D341Med (cell line): ENCODE results near the gene TTC28.
"Not testable (repeated sequence)": the region's sequence is repeated elsewhere in the genome, so short reads cannot be mapped to it uniquely, and the experiment has no call there.

Experiments used
- DNase-seq: peaks from one replicate; pipeline ENCODE4 v3.0.0; 2012; ENCODE audit warnings: low spot score

The TTC28 gene

DNA sequence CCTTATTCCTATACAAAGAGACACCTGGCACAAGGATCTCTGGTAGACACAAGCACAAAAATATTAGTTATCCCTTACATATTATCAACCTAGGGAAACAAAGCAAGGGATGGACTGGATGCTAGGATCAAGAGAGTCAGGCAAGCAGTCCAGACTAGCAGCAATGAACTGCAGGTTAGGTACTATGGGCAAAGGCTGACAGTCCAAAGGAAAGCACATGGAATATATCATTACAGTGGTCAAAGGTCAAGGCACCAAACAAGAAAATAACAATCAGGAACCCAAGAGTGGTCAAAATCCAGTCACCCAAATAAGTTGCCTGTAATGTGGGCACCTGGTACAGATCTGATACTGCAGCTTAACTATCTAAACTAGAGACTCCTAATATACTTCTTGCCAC is 77.7 kb downstream of the TTC28 start:
- no peak for DNase-seq

DNA sequence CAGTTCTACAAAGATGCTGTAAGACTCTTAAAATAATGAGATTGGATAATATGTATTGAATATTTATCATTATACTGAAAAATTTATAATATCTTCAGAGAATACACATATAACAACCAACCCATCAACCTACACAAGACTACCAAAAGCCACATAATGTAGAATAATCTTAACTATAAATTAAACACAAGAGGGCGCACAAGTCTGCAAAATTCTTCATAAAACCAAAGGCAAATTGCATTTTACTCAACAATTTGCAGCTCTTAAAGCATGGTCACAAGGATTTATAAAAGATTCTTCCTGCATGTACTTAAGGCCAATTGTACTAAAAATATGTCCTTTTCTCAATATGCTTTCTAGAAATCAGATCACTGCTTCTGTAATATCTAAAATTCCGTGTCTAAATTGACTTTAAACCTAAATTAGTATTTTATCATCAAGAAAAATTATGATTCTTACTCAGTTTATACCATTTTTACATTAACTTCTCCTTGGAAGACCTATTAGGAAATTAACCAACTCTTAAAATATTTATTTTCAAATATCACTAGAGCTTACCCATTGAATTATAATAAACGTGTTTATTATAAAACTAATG is 79.0 kb downstream of the TTC28 start:
- DNase-seq, result no peak

DNA sequence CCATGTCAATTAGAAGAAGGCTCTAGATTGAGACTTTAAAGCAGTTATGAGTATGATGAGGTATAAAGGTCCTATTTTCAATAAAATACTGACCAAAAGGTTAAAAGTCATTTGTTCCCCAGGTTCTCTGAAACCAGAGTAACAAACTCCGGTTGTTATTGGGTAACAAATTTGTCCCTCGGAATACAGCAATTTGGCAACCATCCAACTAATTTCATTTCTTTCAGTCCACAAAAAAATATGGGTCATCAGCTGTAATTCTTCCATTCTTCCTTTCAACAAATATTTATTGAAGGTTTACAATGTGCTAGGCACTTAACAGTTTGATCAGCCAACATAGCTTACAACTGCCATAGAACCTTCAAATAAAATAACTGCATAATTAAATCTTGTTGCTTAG is 79.9 kb downstream of the TTC28 start:
- DNase-seq, result no peak

DNA sequence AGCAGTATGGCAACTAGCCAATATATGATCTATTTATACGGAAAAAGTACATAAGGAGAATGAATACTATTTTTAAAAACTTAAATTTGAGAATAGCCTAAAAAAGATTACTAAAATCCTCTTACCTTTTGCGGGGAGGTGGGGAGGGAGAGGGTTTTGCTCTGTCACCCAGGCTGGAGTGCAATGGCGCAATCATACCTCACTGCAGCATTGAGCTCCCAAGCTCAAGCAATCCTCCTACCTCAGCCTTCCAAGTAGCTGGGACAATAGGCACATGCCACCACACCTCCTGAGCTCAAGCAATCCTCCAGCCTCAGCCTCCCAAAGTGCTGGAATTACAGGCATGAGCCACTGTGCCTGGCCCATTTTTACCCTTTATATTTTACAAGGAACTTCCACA is 82.0 kb downstream of the TTC28 start:
- no peak for DNase-seq

DNA sequence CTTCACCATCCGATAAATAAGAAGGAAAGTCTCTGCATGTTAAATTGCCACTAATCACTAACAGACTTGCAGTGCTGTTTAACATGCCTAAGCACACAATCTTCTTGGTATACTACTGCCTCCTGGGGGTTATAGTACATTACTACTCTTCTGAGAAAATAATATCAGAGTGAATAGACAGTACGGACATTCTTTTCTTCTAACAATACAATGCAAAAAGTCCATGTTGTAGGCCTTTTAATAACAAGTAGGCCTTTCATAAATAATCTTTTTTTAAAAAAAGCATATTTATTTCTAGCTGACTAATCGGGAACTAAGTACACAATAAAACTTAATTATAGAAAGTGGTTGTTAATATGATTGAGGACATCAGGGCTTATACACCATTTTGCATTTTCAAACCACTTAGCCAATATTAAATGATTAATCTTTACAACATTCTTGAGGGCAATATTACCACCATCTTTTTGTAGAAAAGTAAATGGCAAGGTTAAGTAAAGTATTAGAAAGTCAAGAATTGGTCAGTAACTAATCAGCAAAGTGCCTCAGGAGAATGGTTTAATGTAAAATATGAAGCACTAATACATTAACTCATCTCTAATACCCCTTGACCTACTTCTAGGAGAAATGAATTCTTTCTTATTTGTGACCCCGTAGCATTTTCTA is 84.7 kb downstream of the TTC28 start:
- DNase-seq, result peak; percentile 47

DNA sequence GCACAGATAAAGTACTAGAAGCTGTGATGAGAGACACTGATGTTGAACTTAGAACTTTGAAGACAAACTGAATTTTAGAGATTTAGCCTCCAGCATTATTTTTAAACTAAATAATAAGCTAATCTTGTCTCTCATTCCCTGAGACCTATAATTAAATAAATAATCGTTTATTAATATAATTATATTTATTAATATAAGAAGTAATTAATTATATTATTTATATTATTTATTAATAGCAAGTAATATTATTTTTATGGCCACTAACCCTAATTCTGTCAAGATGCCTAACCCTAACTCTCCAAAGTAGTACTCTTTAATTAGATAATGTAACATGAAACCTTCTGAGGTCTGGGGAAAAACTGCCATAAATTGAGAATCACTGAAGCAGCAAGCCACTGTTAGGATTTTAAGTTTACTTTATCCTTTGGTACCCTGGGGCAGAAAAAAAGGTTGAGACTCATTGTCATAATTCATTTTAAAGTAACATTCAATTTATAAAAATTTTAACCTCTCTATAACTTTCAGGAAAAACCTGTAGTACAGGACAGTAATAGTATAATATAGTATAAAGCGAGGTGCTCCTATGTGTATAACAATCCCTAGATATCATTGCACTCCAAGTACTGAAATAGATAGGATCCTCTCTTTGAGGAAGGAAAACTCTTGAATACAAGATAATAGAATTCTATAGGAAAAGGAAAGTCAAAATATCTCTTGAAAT is 85.4 kb downstream of the TTC28 start:
- no peak for DNase-seq

DNA sequence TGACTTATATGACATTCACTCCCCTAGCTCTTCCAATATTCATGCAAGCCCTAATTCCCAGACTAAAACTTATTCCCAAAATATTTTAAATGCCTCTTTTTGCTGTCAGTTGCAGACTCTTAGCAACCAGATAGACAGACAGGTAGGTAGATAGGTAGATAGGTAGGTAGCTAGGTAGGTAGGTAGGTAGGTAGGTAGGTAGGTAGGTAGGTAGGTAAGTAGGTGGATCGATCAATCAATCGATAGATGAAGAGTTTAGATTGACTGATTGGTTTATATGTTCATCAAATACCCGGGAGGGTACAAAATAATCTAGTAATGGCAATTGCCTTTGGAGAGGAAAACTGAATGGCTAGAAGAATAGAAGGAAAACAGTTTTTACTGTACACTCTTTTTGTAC is 86.3 kb downstream of the TTC28 start:
- DNase-seq, result no peak

DNA sequence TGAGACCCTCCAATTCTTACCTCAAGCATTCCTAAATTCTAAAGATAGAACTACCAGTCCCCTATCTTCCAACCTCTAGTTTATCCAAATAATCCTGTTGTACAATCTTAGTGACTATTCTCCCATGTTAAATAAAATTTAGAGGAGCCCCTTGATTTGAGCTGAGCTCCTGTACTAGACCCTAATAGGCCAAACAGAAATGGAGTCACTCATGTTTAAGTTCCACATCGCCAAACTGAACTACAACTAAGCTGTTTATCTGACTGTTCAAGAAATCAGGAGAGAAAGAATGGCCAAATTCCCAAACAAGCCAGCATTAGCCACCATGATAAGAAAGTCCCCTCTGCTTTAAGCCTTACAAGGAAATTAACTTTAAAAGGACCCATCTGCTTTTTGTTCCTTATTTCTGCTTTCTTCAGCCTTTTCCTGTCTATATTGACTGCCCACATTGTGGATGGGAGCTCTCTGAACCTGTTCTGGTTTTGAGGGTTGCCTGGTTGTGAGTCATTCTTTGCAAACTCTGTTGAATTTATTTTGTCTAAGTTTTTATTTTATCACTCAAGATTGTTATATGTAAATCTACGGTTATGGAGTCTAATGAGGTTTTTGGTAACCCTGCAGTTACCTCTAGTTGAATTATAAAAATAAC is 90.4 kb downstream of the TTC28 start:
- no peak for DNase-seq

DNA sequence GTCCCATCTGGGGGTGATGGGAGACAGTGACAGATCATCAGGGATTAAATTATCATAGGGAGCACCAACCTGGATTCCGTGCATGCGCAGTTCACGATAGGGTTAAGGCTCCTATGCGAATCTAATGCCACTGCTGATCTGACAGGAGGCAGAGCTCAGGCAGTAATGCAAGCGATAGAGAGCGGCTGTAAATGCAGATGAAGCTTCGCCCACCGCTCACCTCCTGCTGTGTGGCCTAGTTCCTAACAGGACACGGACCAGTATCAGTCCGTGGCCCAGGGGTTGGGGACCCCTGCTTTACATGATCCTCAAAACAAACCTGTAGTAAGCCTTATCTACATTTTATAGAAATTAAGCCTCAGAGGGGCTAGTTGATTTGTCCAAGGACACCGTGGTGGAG is 94.3 kb downstream of the TTC28 start:
- no peak for DNase-seq

DNA sequence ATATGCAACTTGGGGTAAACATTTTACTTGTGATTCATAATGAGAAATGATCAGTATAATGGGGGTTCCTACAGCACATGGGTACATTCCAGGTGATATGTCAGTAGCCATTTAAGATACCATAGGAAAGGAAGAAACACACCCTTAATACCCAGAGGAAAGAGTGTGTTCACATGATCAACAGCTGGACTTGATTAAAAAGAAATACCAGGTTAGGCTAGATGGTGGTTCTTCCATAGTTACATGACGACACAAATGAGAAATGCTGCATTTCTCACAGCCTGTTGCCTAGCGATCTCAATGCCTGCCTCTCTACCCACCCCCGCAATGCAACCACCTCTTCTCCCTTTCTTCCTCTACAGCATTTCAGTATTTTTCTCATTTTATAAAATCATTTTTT is 96.8 kb downstream of the TTC28 start:
- no peak for DNase-seq

DNA sequence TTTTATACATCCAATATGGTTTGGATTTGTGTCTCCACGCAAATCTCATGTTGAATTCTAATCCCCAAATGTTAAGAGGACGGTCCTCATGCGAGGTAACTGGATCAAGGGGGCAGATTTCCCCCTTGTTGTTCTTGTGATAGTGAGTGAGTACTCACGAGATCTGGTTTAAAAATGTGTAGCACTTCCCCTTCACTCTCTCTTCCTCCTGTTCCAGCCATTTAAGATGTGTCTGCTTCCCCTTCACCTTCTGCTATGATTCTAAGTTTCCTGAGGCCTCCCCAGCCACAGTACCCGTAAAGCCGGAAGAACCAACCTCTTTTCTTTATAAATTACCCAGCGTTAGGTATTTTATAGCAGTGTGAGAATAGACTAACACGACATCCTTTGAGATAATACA is 98.6 kb downstream of the TTC28 start:
- no peak for DNase-seq

DNA sequence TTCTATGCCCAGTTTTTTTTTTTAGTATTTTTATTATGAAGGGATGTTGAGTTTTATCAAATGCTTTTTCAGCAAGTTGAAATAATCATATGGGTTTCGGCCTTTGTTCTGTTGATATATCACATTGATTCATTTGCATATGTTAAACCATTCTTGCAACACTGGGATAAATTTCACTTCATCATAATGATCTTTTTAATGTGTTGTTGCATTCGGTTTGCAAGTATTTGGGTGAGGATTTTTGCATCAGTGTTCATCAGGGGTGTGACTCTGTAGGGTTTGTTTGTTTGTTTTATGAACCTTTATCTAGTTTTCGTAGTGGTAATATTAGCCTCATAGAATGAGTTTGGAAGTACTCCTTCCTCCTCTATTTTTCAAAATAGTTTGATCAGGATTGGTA is 103.5 kb downstream of the TTC28 start:
- DNase-seq, result no peak

DNA sequence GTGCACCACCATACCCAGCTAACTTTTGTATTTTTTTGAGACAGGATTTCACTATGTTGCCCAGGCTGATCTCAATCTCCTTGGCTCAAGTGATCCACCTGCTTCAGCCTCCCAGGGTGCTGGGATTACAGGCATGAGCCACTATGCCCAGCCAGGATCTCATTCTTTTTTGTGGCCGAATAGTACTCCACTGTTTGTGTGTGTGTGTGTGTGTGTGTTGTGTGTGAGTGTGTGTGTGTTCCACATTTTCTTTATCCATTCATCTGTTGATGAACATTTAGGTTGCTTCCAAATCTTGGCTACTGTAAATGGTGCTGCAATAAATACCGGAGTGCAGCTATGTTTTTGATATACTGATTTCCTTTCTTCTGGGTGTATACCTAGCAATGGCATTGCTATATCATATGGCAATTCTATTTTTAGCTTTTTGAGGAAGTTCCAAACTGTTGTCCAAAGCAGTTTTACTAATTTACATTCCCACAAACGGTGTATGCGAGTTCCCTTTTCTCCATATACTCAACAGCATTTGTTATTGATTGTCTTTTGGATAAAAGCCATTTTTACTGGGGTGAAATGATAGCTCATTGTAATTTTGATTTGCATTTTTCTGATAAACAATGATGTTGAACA is 105.4 kb downstream of the TTC28 start:
- DNase-seq, result no peak

DNA sequence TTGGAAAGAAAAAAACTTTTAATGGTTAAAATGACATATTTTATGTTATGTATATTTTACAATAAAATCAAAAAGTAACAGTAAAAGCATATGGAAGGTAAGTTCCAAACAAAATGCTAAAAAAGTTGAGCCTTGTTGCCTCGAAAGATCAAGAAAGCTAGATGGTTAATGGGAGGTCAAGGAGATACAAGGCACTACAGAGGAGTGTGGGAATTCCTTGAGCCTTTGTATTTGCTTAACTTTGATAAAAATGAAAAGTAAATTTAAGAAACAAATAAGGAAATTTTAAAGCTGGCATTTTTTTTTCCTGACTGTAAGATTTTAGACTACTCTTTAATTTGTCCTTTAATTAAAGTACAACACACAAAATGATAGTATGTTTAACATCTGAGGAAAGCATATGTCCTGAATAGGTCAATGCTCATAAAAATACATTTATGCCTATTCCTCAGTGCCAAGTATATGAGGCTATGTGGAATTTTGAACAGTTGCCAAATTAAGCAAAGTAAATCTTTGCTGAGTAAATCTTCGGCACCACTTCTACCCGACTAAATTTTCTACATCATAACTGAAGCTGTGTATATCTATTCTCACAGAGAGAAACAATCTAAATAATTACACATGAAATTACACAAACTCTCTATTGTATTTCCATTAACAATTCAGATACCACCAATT is 108.8 kb downstream of the TTC28 start:
- no peak for DNase-seq

DNA sequence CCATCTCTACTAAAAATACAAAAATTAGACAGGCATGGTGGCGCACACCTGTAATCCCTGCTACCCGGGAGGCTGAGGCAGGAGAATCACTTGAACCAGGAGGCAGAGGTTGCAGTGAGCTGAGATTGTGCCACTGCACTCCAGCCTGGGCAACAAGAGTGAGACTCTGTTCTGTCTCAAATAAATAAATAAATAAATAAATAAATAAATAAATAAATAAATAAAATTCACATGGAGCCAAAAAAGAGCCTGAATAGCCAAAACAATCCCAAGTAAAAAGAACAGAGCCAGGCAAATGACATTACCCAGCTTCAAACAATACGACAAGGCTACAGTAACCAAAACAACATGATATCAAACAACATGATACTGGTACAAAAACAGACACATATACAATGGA is 110.7 kb downstream of the TTC28 start:
- not testable (repeated sequence) for DNase-seq

DNA sequence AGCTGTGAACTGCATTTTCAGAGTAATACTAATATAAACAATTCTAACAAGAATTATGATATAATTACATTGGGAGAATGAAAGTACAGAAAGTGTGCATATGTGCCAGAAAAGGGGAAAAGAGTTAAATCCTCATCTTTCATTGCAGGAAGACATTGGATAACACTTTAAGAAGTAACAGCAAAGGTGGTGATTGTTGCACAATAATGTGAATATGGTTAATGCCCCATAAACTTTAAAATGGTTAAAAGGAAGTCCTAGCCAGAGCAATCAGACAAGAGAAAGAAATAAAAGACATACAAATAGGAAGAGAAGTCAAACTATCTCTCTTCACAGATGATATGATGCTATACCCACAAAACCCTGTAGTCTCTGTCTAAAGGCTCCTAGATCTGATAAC is 111.5 kb downstream of the TTC28 start:
- DNase-seq, result no peak

DNA sequence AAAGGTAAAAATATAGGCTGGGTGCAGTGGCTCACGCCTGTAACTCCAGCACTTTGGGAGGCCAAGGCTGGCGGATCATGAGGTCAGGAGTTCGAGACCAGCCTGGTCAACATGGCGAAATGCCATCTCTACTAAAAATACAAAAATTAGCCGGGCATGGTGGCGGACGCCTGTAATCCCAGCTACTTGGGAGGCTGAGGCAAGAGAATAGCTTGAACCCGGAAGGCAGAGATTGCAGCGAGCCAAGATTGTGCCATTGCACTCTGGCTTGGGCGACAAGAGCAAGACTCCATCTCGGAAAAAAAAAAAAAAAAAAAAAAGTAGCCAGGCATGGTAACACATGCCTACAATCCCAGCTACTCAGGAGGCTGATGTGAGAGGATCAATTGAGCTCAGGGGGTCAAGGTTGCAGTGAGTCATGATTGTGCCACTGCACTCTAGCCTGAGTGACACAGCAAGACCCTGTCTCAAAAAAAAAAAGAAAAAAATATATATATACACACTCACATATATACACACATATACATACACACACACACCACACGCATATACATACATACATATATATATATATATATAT is 112.6 kb downstream of the TTC28 start:
- not testable (repeated sequence) for DNase-seq

DNA sequence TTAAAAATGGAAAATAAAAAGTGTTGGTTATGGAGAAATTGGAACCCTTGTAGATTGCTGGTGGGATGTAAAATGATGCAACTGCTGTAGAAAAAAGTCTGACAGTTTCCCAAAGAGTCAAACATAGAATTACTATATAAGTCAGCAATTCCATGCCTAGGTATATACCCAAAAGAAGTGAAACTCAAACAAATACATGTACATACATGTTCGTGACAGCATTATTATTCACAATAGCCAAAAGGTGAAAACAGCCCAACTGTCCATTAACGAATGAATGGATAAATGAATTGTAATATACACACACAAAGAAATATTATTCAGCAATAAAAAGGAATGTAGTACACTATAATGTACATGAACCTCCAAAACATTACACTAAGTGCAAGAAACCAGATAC is 116.0 kb downstream of the TTC28 start:
- no peak for DNase-seq

DNA sequence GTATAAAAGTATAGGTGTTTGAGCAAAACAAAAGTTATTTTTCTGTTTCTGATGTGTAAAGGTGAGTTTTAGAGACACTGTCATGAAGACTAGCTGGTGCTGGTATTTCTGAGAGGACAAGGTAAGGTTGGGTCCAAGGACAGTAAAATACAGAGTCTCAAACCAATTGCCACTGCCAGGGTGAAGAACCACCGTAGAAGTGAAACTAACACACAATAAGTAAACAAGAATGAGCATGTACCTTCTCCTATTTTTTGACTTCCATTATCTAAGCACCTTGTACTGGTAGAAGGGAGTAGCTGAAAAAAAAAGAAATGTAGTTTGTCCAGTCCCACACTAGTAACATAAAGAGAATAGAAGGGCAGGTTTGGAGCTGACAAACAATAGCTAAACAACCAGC is 117.3 kb downstream of the TTC28 start:
- no peak for DNase-seq

DNA sequence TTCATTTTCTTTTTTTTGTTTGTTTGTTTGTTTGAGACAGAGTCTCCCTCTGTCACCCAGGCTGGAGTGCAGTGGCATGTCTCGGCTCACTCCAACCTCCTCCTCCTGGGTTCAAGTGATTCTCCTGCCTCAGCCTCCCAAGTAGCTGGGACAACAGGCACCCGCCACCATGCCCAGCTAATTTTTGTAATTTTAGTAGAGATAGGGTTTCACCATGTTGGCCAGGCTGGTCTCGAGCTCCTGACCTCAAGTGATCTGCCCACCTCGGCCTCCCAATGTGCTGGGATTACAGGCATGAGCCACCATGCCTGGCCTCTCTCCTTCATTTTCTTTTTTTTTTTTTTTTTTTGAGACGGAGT is 118.9 kb downstream of the TTC28 start:
- DNase-seq, result not testable (repeated sequence)

DNA sequence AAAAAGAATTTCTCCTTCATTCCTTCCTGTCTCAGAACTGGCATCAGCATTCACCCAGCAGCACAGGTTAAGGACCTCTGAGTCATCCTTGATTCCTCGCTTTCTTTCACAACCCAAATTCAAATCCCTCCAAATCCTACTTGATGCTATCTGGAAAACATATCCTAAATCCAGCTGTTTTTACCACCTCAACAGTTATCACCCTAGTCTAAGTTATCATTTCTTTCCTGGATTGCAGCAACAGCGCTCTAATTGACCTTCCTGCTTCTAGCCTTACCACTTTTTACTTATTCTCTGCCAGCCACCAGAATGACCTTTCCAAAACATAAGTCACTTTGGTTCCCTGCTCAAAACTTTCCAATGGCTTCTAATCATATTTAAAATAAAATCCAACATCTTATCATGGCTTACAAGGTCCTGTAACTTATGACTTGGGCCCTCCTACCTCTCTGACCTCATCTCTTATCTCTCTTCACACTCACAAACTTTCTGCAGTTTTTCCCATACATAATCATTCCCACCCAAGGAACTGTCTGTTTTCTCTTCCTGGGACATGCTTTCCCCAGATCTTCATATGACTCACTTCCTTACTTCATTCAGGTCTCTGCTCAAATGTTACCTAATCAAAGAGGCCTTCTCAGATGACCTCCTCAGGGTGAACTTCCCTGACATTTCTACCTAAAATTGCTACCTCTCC is 119.4 kb downstream of the TTC28 start:
- DNase-seq, result no peak
